HG02763 (cell line): ENCODE results near the gene ZNF580.

Experiments
- ATAC-seq: cut with Tn5 transposase; IDR thresholded peaks from one replicate; pipeline ENCODE4 v1.9.1; 2021; ENCODE audit warnings: mild to moderate bottlenecking, moderate library complexity; ENCODE audit not compliant: unreplicated experiment

Gene ZNF580

GRCh38 chr19:55605637-55606470, 34.9 kb upstream of the ZNF580 start, which contains the start of gene ZNF865:
TSS of gene ZNF865 (plus strand) at chr19:55605647. CDS start at chr19:55613619, 7,972 bp downstream.
- peak; percentile 4 for ATAC-seq

- ATAC-seq: no peak
These were observed 34.4 kb upstream of the ZNF580 start for GRCh38 chr19:55606471-55606787.

- no peak for ATAC-seq
These were observed 34.0 kb upstream of the ZNF580 start for GRCh38 chr19:55606817-55607216.

GRCh38 chr19:55609326-55609725, 31.5 kb upstream of the ZNF580 start:
- no peak for ATAC-seq

- no peak for ATAC-seq
These were observed 29.4 kb upstream of the ZNF580 start for GRCh38 chr19:55611300-55611982.

- ATAC-seq: no peak
These were observed 28.7 kb upstream of the ZNF580 start for GRCh38 chr19:55611983-55612645.

- no peak for ATAC-seq
These were observed 27.4 kb upstream of the ZNF580 start for GRCh38 chr19:55613396-55613795.

GRCh38 chr19:55613930-55614710, 26.7 kb upstream of the ZNF580 start:
- no peak for ATAC-seq

- ATAC-seq: no peak
These were observed 25.9 kb upstream of the ZNF580 start for GRCh38 chr19:55614711-55615542.

GRCh38 chr19:55615543-55616394, 25.0 kb upstream of the ZNF580 start:
- ATAC-seq: no peak

GRCh38 chr19:55616395-55616875, 24.4 kb upstream of the ZNF580 start:
- ATAC-seq: no peak

- no peak for ATAC-seq
These were observed 23.4 kb upstream of the ZNF580 start for GRCh38 chr19:55617426-55617825.

- no peak for ATAC-seq
These were observed 22.4 kb upstream of the ZNF580 start for GRCh38 chr19:55618426-55618825.

GRCh38 chr19:55619286-55619685, 21.5 kb upstream of the ZNF580 start:
- no peak for ATAC-seq

- ATAC-seq: no peak
These were observed 20.2 kb upstream of the ZNF580 start for GRCh38 chr19:55620410-55621204.

GRCh38 chr19:55621205-55621672, 19.6 kb upstream of the ZNF580 start:
- ATAC-seq: no peak

GRCh38 chr19:55621673-55622231, 19.1 kb upstream of the ZNF580 start:
- no peak for ATAC-seq
